GM04504 (cell line): ENCODE measurements around the gene PRSS12.

Experiments
- DNase-seq: peaks from one replicate; pipeline ENCODE4 v3.0.0-alpha.2; 2012; ENCODE audit warnings: low read depth

Gene PRSS12

GRCh38 chr4:118356111-118356510, 3.3 kb upstream of the PRSS12 start:
- DNase-seq, result no peak

DNA sequence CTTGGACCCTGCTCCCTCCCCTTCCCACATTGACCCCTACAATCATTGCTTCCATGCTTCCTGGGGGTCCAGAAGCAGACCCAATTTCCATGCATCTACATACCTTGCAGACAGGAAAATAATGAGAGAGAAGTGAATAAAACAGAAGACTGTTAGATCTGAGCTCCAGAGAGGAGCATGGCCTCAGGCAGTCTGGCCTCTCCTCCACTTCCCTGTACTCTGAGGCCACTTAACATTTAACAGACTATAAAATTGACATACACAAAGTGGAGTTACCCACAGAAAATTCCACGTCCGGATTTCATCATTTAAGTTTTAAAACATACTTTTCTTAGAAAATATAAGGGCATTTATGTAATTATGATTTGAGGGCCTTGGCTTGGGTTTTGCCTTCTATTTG, 2.1 kb upstream of the PRSS12 start:
- DNase-seq, result no peak

DNA sequence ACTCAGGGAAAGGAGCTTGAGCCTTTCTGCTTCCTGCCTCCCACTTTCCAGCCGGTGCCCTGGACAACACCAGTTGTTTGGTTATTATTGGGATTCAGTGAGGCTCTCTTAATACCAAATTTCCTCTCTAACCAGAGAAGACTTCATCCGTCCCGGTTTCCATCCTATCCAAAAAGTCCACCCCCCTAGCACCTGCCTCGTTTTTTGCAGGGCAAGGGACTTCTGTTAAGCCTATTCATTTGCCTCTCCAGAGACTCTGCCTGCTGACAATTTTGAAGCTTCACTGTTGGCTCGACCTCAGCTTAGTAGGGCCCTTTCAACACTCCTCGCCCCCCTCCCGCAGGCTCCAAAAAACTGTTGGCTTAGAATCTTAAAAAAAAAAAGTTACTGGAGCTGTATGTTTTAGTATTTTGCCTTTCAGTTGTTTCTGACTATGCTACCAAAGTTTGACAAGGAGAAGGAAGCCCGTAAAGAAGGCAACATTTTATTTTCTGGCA, 779 bp upstream of the PRSS12 start:
- no peak for DNase-seq

GRCh38 chr4:118351851-118352827, 664 bp downstream of the PRSS12 start:
- no peak for DNase-seq

GRCh38 chr4:118350961-118351360, 1.8 kb downstream of the PRSS12 start:
- no peak for DNase-seq

DNA sequence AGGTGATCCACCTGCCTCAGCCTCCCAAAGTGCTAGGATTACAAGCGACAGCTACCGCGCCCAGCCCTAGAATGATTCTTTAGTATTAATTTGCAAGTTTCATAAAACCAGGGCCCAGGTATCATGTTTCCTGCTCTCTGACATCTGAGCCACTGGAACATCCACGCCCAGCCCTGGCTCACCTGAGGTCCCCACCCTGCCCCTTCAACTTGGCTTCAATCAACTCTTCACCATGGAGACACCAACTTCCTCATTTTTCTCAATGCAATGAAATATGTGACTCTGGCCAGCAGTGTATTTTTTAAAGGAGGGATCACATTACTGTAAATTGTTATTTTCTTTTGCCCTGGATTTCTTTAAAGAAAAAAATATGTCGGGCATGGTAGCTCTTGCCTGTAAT, 3.9 kb downstream of the PRSS12 start:
- no peak for DNase-seq

DNA sequence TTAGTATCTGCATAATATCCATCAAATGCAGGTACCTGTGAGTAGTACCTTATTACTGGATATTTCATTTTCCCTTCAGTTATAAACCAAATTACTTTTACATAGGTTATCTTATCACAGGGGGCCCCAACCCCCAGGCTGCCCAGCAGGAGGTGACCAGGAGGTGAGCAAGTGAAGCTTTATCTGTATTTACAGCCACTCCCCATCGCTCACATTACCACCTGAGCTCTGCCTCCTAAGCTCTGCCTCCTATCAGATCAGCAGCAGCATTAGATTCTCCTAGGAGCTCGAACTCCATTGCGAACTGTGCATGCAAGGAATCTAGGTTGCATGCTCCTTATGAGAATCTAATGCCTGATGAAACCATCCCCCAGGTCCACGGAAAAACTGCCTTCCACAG, 6.3 kb downstream of the PRSS12 start:
- no peak for DNase-seq

- no peak for DNase-seq
Observed at GRCh38 chr4:118345813-118346212, 7.0 kb downstream of the PRSS12 start.

GRCh38 chr4:118344801-118345200, 8.0 kb downstream of the PRSS12 start:
- no peak for DNase-seq

DNA sequence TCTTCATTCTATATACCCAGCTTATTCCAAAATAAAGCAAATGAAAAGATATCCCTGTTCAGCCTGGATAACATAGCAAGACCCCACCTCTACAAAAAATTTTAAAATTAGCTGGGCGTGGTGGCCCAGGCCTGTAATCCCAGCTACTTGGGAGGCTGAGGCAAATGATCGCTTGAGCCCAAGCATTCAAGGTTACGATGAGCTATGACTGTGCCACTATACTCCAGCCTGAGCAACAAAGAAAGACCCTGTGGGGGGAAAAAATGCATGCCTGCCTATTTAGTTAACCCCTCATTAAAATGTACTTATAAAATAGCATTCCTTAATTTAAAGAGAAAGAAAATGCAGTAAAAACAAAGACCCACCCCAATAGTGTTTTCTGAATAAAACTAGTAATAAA, 9.3 kb downstream of the PRSS12 start:
- no peak for DNase-seq

GRCh38 chr4:118340109-118340508, 12.7 kb downstream of the PRSS12 start:
- no peak for DNase-seq

GRCh38 chr4:118338981-118339765, 13.6 kb downstream of the PRSS12 start:
- no peak for DNase-seq

- DNase-seq, result no peak
Observed at GRCh38 chr4:118338518-118338917, 14.3 kb downstream of the PRSS12 start.

DNA sequence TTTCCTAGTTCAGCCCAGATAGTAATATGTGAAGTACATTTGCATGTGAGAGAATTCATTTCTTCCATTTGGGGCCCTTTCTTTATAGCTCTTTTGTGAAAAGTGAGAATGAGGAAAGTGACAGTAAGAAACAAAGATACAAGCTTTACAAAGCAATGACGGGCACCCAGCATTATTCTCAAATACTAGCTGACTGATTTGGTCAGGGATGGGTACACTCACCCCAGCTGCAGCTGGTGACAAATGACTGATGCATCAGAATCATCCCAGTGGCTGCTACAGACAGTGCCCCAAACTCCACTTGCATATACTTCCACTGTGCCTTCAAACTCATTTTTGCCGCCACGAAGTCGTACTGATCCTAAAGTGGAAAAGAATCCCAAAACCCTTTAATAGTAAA, 14.8 kb downstream of the PRSS12 start:
- no peak for DNase-seq

DNA sequence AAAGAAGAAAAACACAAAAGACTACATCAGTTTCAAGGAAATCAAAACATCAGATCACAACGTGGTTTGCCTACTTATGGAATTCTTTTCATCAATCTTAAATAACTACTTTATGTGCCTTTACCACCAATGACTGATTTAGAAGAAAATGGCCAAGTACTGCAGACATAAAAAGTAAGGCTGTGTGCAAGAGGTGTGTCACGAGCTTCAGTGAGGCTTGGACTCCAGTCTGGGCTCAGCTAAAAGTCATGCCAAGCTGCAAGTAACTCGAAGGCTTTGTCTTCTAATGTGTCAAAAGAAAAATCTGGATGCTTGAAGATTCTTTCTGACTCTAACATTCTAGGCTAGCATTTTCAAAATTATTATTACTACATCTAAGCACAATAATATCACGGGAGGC, 17.0 kb downstream of the PRSS12 start:
- no peak for DNase-seq

GRCh38 chr4:118335324-118335723, 17.5 kb downstream of the PRSS12 start:
- DNase-seq, result no peak

- DNase-seq, result no peak
Observed at GRCh38 chr4:118331352-118331751, 21.5 kb downstream of the PRSS12 start.

GRCh38 chr4:118329849-118330248, 23.0 kb downstream of the PRSS12 start:
- DNase-seq, result no peak

GRCh38 chr4:118327554-118328241, 25.1 kb downstream of the PRSS12 start:
- peak; percentile 92 for DNase-seq

GRCh38 chr4:118326585-118326984, 26.2 kb downstream of the PRSS12 start:
- DNase-seq, result no peak

DNA sequence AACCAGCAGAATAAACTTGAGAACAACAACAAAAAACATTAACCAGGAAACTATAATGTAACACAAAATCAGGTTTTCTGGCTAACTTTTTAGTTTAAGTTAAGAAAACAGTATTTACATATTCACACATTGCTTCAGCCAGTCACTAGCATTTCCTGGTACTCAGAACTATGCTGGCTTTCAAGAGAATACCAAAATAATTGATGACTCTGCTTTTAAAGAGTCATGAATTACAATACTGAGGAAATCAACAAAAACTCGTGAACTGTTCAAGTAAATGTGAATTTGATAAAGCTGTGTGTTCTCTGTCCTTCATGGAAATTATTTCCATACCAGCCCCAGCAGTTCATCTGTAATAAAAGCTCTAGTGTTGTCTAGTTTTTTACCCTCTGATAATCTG, 27.4 kb downstream of the PRSS12 start:
- no peak for DNase-seq

DNA sequence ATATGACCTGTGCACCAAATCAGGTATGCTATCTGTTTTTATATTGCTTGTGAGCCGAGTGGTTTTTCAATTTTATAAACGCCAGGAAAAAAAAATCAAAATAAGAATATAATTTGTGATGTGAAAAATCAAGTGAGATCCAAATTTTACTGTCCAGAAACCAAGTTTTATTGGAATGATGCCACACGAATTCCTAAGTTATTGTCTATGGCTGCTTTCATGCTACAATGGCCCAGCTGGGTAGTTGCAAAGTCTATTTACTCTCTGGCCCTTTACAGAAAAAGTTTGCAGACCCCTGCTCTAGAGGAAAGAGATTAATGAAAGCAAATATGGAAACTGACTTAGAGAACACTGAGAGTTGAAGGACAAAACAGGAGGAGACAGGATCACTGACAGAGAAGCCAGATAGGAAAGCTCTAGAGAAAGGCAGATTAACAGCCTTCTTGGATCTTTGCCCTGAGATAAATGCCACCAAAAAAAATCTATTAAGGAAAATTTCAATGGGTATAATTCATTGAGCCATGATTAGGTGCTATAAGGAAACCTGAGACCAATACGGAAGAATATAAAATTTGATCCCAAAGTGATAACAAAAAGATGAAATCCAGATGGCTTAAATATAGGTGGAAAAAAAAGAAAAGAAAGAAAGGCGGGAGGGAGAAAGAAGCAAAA, 29.8 kb downstream of the PRSS12 start:
- DNase-seq, result no peak
